SK-MEL-5 (cell line): ENCODE measurements around the gene ENKD1. TPM values are rescaled to one million over a fixed set of nuclear protein-coding genes. Genes with fewer than 3 reads are reported as not detected.

Experiments used
- DNase-seq: peaks from one replicate; pipeline ENCODE4 v3.0.0-alpha.2; 2016; ENCODE audit warnings: low read depth, low spot score
- in situ Hi-C: cut with HindIII; loops from 2 replicates; pipeline ENCODE4 v1.10.0; 2016; ENCODE audit warnings: low sequenced_read_pairs, high pct_unique_total_duplicates, low pct_unique_long_range_greater_than_20kb
- total RNA-seq: library from RNA; depleted of rRNA; stranded (reverse); fragments of >200 nt; shearing (Covaris generic); gene quantifications from 2 replicates; pipeline ENCODE4 v1.2.3, GENCODE V29; 2014; rRNA removed

ENKD1 gene
- total RNA-seq, 1 experiment from 2014 or later: 9.1 TPM

- in situ Hi-C loops: no loop called here
- DNase-seq: no peak
Measured at GRCh38 chr16:67641779-67642708, 24.5 kb downstream of the ENKD1 start.

- in situ Hi-C loops: no loop called here
- DNase-seq: no peak
Measured at GRCh38 chr16:67637625-67638024, 28.9 kb downstream of the ENKD1 start.

- in situ Hi-C loops: no loop called here
Measured at GRCh38 chr16:67636713-67637112, 29.8 kb downstream of the ENKD1 start.

GRCh38 chr16:67632415-67633172 lies 34.0 kb downstream of the ENKD1 start:
- no peak for DNase-seq
- in situ Hi-C loops: no loop called here

More at GRCh38 chr16:67636713-67637112, 29.8 kb downstream of the ENKD1 start:
- no peak for DNase-seq

GRCh38 chr16:67628216-67628615 lies 38.3 kb downstream of the ENKD1 start:
- in situ Hi-C loops: no loop called here

GRCh38 chr16:67613808-67614207 lies 52.7 kb downstream of the ENKD1 start:
- peak; percentile 38 for DNase-seq
- in situ Hi-C loops: no loop called here

More at GRCh38 chr16:67628216-67628615, 38.3 kb downstream of the ENKD1 start:
- DNase-seq: no peak

Other genes with a start within 250 kb of the ENKD1 start
- 0.32 TPM in 1 of 2 replicates, not detected in the other for gene HSD11B2, start 235.6 kb downstream of the ENKD1 start, total RNA-seq
- gene ATP6V0D1, start 185.6 kb downstream of the ENKD1 start, total RNA-seq: 145 and 151 TPM in 2 replicates
- gene AGRP, start 183.2 kb downstream of the ENKD1 start, total RNA-seq: not detected in 2 replicates
- 3.6 and 9.4 TPM in 2 replicates for gene RIPOR1, start 137.9 kb downstream of the ENKD1 start, total RNA-seq
- 25.9 and 26.4 TPM in 2 replicates for gene CTCF, start 104.2 kb downstream of the ENKD1 start, total RNA-seq
- gene CARMIL2, start 21.6 kb downstream of the ENKD1 start, total RNA-seq: 0.16 and 0.40 TPM in 2 replicates
- 17.4 and 18.3 TPM in 2 replicates for gene ACD, start 6.5 kb downstream of the ENKD1 start, total RNA-seq
- gene PARD6A, start 5.8 kb downstream of the ENKD1 start, total RNA-seq: 0.34 and 0.51 TPM in 2 replicates
- 0.98 and 3.1 TPM in 2 replicates for gene C16orf86, start 64 bp upstream of the ENKD1 start, total RNA-seq
- gene GFOD2, start 52.6 kb upstream of the ENKD1 start, total RNA-seq: 10.5 and 13.4 TPM in 2 replicates
- gene RANBP10, start 139.8 kb upstream of the ENKD1 start, total RNA-seq: 7.4 and 8.3 TPM in 2 replicates
- gene TSNAXIP1, start 140.1 kb upstream of the ENKD1 start, total RNA-seq: 0.26 and 0.35 TPM in 2 replicates
- 33.3 and 37.8 TPM in 2 replicates for gene THAP11, start 175.6 kb upstream of the ENKD1 start, total RNA-seq
- gene NUTF2, start 180.2 kb upstream of the ENKD1 start, total RNA-seq: 67.0 and 76.6 TPM in 2 replicates
- gene CENPT, start 180.9 kb upstream of the ENKD1 start, total RNA-seq: 10.2 and 11.0 TPM in 2 replicates
- gene EDC4, start 206.3 kb upstream of the ENKD1 start, total RNA-seq: 22.8 and 26.3 TPM in 2 replicates
- not detected in 2 replicates for gene NRN1L, start 218.1 kb upstream of the ENKD1 start, total RNA-seq
- 7.8 and 9.2 TPM in 2 replicates for gene PSKH1, start 226.5 kb upstream of the ENKD1 start, total RNA-seq